GM12878 (cell line): ENCODE results near the gene SCYGR3. TPM values are rescaled to one million over a fixed set of nuclear protein-coding genes. Genes with fewer than 3 reads are reported as not detected.
A peak's percentile ranks its signal among the peaks of the same experiment; 100 is the strongest.

Experiments
- ATAC-seq: fragments of 200-7000 bp; cut with Tn5 transposase; 3 replicates; pipeline ENCODE4 v1.9.1; 2020; ENCODE audit warnings: mild to moderate bottlenecking, moderate library complexity
- BruUV-seq: library from RNA; stranded (reverse); fragments of 400-500 nt; replicated peaks from 2 replicates; lab custom pipeline; 2021; lab: Mats Ljungman, UMichigan
- CTCF ChIA-PET: fragments of 300-600 bp; sonication (Branson Sonifier 250); formaldehyde crosslinking; extraction: SDS; loops from one replicate; lab custom pipeline; 2021; ENCODE audit warnings: inconsistent platforms; lab: Yijun Ruan, JAX
- POLR2A ChIA-PET: fragments of 350-600 bp; formaldehyde crosslinking; extraction: SDS; loops from one replicate; lab custom pipeline; 2021; ENCODE audit warnings: inconsistent platforms; lab: Charles Lee
- RAD21 ChIA-PET: fragments of 300-600 bp; sonication (Branson Sonifier 250); formaldehyde crosslinking; loops from one replicate; lab custom pipeline; 2023; ENCODE audit warnings: antibody characterized with exemption; ENCODE audit not compliant: unreplicated experiment; lab: Charles Lee
- SMC1A ChIA-PET: fragments of 300-600 bp; sonication (Branson Sonifier 250); formaldehyde crosslinking; loops from one replicate; lab custom pipeline; 2023; ENCODE audit not compliant: unreplicated experiment, uncharacterized antibody; lab: Charles Lee
- DNase-seq: peaks from one replicate; pipeline ENCODE4 v3.0.0-alpha.2; 2011; ENCODE audit warnings: low read depth, low spot score
- FAIRE-seq: peaks from 3 replicates; lab custom pipeline; 2011; peaks lifted over from hg19 to GRCh38; lab: Jason Lieb, UNC
- H2AFZ ChIP-seq: 2 replicates; pipeline ENCODE4 v1.6.0; 2011; ENCODE audit warnings: low read depth, low read length, control low read depth; ENCODE audit not compliant: control insufficient read depth
- H3K27ac ChIP-seq: 2 replicates; pipeline ENCODE4 v1.5.1; 2011; ENCODE audit warnings: control low read depth; ENCODE audit not compliant: control insufficient read depth, insufficient read depth
- H3K27me3 ChIP-seq, 2 experiments: replicated peaks in 1 of 2; 2 replicates each; pipeline versions ENCODE4 v1.6.0 to v1.6.1; 2011; ENCODE audit warnings: low read length in 1 of 2; ENCODE audit not compliant: control insufficient read depth in 2 of 2, insufficient read depth in 2 of 2
- H3K36me3 ChIP-seq, 2 experiments: 2 replicates each; pipeline ENCODE4 v1.5.1; 2011; ENCODE audit warnings: low read length in 1 of 2; ENCODE audit not compliant: control insufficient read depth in 2 of 2, insufficient read depth in 2 of 2
- H3K4me1 ChIP-seq: 2 replicates; pipeline ENCODE4 v1.6.1; 2011; ENCODE audit warnings: mild to moderate bottlenecking, low read length, moderate library complexity, mixed read lengths; ENCODE audit not compliant: control insufficient read depth, insufficient read depth
- H3K4me2 ChIP-seq: 2 replicates; pipeline ENCODE4 v1.6.0; 2011; ENCODE audit warnings: control low read depth; ENCODE audit not compliant: control insufficient read depth, insufficient read depth
- H3K4me3 ChIP-seq: fragments of 200-600 bp; sonication (generic); 2 replicates; pipeline ENCODE4 v1.5.1; 2016
- H3K79me2 ChIP-seq: 2 replicates; pipeline ENCODE4 v1.6.0; 2011; ENCODE audit warnings: low read length; ENCODE audit not compliant: control insufficient read depth, insufficient read depth
- H3K9ac ChIP-seq: 2 replicates; pipeline ENCODE4 v1.8.0; 2011; ENCODE audit warnings: low read length, control low read depth, mixed read lengths; ENCODE audit not compliant: control insufficient read depth, insufficient read depth
- H3K9me3 ChIP-seq: replicated peaks from 3 replicates; pipeline ENCODE4 v1.5.1; 2011; ENCODE audit warnings: mild to moderate bottlenecking, low read length; ENCODE audit not compliant: control insufficient read depth, insufficient read depth
- H4K20me1 ChIP-seq: 2 replicates; pipeline ENCODE4 v1.6.0; 2011; ENCODE audit not compliant: control insufficient read depth, insufficient read depth
- BRCA1 ChIP-seq: IDR thresholded peaks from 2 replicates; pipeline ENCODE4 v1.6.1; 2011; ENCODE audit warnings: low read depth, low read length, improper control_type of control experiment
- CBX5 ChIP-seq: sonication (generic); IDR thresholded peaks from 2 replicates; pipeline ENCODE4 v1.6.1; 2016; ENCODE audit warnings: low read depth, moderate library complexity, mild to moderate bottlenecking, inconsistent platforms
- CEBPB ChIP-seq, 2 experiments: fragments of 150-350 bp in 1 of 2; IDR thresholded peaks; 2 replicates each; pipeline ENCODE4 v1.6.1; 2012 to 2014; ENCODE audit warnings: low read depth in 2 of 2, low read length in 2 of 2, borderline replicate concordance in 1 of 2, inconsistent platforms in 1 of 2
- E2F8 ChIP-seq: fragments of 450-650 bp; IDR thresholded peaks from 2 replicates; pipeline ENCODE4 v1.6.1; 2018; ENCODE audit warnings: mild to moderate bottlenecking, low read depth, moderate library complexity; ENCODE audit not compliant: partially characterized antibody
- FOXK2 ChIP-seq: fragments of 450-650 bp; IDR thresholded peaks from 2 replicates; pipeline ENCODE4 v1.6.1; 2017; ENCODE audit warnings: mild to moderate bottlenecking, moderate library complexity
- LARP7 ChIP-seq: fragments of 450-650 bp; IDR thresholded peaks from 2 replicates; pipeline ENCODE4 v1.6.1; 2017; ENCODE audit warnings: mild to moderate bottlenecking
- RELB ChIP-seq: fragments of 450-650 bp; IDR thresholded peaks from 2 replicates; pipeline ENCODE4 v1.6.1; 2017; ENCODE audit warnings: low read depth, mild to moderate bottlenecking, moderate library complexity
- SIX5 ChIP-seq: IDR thresholded peaks from 2 replicates; pipeline ENCODE4 v1.6.1; 2011; ENCODE audit warnings: mild to moderate bottlenecking, low read depth, low read length, moderate library complexity; ENCODE audit not compliant: severe bottlenecking
- SKIL ChIP-seq: fragments of 450-650 bp; IDR thresholded peaks from 2 replicates; pipeline ENCODE4 v1.6.1; 2017; ENCODE audit warnings: mild to moderate bottlenecking, low read depth, inconsistent platforms; ENCODE audit not compliant: poor library complexity, severe bottlenecking
- SMARCA5 ChIP-seq: fragments of 450-650 bp; IDR thresholded peaks from 2 replicates; pipeline ENCODE4 v1.6.1; 2017; ENCODE audit warnings: mild to moderate bottlenecking
- WGBS: methylation state at CpG from one replicate; pipeline ENCODE4 v1.1.6; 2016; ENCODE audit warnings: low lambda C conversion rate; ENCODE audit not compliant: insufficient replicate concordance, insufficient coverage; ENCODE audit errors: missing lambda C conversion rate; 5-methylcytosine and 5-hydroxymethylcytosine counted together
- in situ Hi-C: fragments of 300-500 bp; cut with MboI; formaldehyde crosslinking; loops from 9 replicates; pipeline ENCODE4 v1.14.3; 2018; ENCODE audit warnings: mixed read lengths
- intact Hi-C: fragments of 100-400 bp; cut with micrococcal nuclease; formaldehyde crosslinking; loops from one replicate; pipeline ENCODE4 v1.14.2; 2022; ENCODE audit not compliant: unreplicated experiment
- polyA plus RNA-seq, 11 experiments: library from polyadenylated mRNA; depleted of rRNA in 4 of 11; unstranded in 6 of 11; stranded (reverse) in 5 of 11; fragments of >200 nt; fragmentation: Nextera tagmentation in 4 of 11; fragmentation: Illumina TruSeq in 1 of 11; extraction: Ambion mirVana in 4 of 11; extraction: Trizol in 1 of 11; gene quantifications; 1 replicate in 1 of 11; 2 replicates in 10 of 11; pipeline versions ENCODE4 v1.2.1 to v1.2.3, GENCODE V29; 2011 to 2016; ENCODE audit warnings: inconsistent platforms in 2 of 11, missing spikeins in 2 of 11, low read depth in 1 of 11
- total RNA-seq, 4 experiments: library from RNA; depleted of rRNA in 3 of 4; stranded (reverse); fragments of >200 nt in 3 of 4; fragmentation: Illumina TruSeq in 1 of 4; extraction: Trizol in 1 of 4; gene quantifications; 2 replicates each; pipeline versions ENCODE4 v1.2.1 to v1.2.3, GENCODE V29; 2013 to 2021

The SCYGR3 gene
- total and polyA plus RNA-seq, 10 of the 15 experiments (the other 5 are each of a cell fraction or from before 2014, with no cell fraction given) = not detected

- TF ChIP-seq BRCA1 = no peak
- TF ChIP-seq SKIL = no peak
- Histone ChIP-seq H3K4me1 (no peaks in the 10 kb centered on the region), H3K27me3 (no peaks in the 10 kb centered on the region), H3K36me3 (no peaks in the 10 kb centered on the region), H3K4me3 (no peak overlapping the region), H3K9me3 (no peaks in the 10 kb centered on the region), H3K4me2 (no peak overlapping the region), H3K9ac (no peak overlapping the region), H3K79me2 (no peaks in the 10 kb centered on the region), H2AFZ (no peak overlapping the region), H3K27ac (no peak overlapping the region), H4K20me1 (no peaks in the 10 kb centered on the region)
- ChIA-PET RAD21 (no interaction called here), SMC1A (no interaction called here), CTCF (interaction anchor here (0.9 kb wide), 1 partner anchor 61 kb away, joined by 3 read pairs; no protein-coding TSS in a partner anchor), POLR2A (interaction anchor here (0.6 kb wide), 1 partner anchor 753 kb away, joined by 4 read pairs; no protein-coding TSS in a partner anchor)
- intact Hi-C loops = no loop called here
- in situ Hi-C loops = no loop called here
- DNase-seq (no peak), ATAC-seq (no peak), FAIRE-seq (peak; percentile 23)
- BruUV-seq = no TSS peak
Observed at GRCh38 chr2:227597036-227597435, 17.6 kb downstream of the SCYGR3 start.

- CTCF ChIA-PET = no interaction called here
- SMC1A ChIA-PET = no interaction called here
- WGBS = 8% methylated on average over 3 of the region's 4 CpGs
- FAIRE-seq (no peak), DNase-seq (no peak), ATAC-seq (no peak)
- Histone ChIP-seq H3K4me1 (no peaks in the 10 kb centered on the region), H2AFZ (no peak overlapping the region), H3K9ac (no peak overlapping the region), H3K36me3 (no peaks in the 10 kb centered on the region), H3K79me2 (no peaks in the 10 kb centered on the region), H4K20me1 (no peaks in the 10 kb centered on the region), H3K4me2 (no peak overlapping the region), H3K27me3 (no peaks in the 10 kb centered on the region), H3K27ac (no peak overlapping the region), H3K9me3 (no peaks in the 10 kb centered on the region), H3K4me3 (no peak overlapping the region)
- intact Hi-C loops = no loop called here
- in situ Hi-C loops = no loop called here
- BruUV-seq = no TSS peak
- POLR2A ChIA-PET = no interaction called here
- RAD21 ChIA-PET = no interaction called here
- no peak for TF ChIP-seq LARP7
- no peak for TF ChIP-seq CBX5
- no peak for TF ChIP-seq CEBPB (IDR thresholded peaks at IDR 0.05; ENCODE audit: borderline replicate concordance in 1 of 2, low read depth in 2 of 2, low read length in 2 of 2)
- no peak for TF ChIP-seq SIX5
- TF ChIP-seq SMARCA5 = no peak
- no peak for TF ChIP-seq E2F8
- TF ChIP-seq FOXK2 = no peak
- no peak for TF ChIP-seq RELB
Observed at GRCh38 chr2:227595797-227596196, 18.8 kb downstream of the SCYGR3 start.
